ENCODE results near the gene MTRF1.

- TF ChIP-seq CTCF (IDR thresholded peaks at IDR 0.05; ENCODE audit: low read depth, low read length) (no peak), POLR2A (IDR thresholded peaks at IDR 0.05; ENCODE audit: extremely low read depth, insufficient read length) (no peak), MYC (IDR thresholded peaks at IDR 0.05; ENCODE audit: low read depth, low read length) (no peak; the same call in 1 of the 2 replicates)
Observed at GRCh38 chr13:41311406-41312175, 48.2 kb upstream of the MTRF1 start.

Data from NB4 (cell line).